Adrenal gland (tissue), 12 donors: ENCODE results near the gene ESYT1. TPM values are rescaled to one million over a fixed set of nuclear protein-coding genes. Genes with fewer than 3 reads are reported as not detected.

Experiments
- DNase-seq, 7 donors: peaks; one replicate each; pipeline ENCODE4 v3.0.0-alpha.2; 2019 to 2020
- H3K27ac ChIP-seq, 5 donors: fragments of 200-600 bp; sonication (generic) in 4 of 5; 1 replicate in 3 of 5; 2 replicates in 2 of 5; pipeline versions ENCODE4 v1.5.1 to v1.8.0; 2016 to 2020; ENCODE audit warnings: mild to moderate bottlenecking in 1 of 5
- H3K27me3 ChIP-seq: fragments of 200-600 bp; 2 replicates; pipeline ENCODE4 v1.8.0; 2021
- H3K36me3 ChIP-seq, 2 donors: fragments of 200-600 bp; replicated peaks in 1 of 2; 1 replicate in 1 of 2; 2 replicates in 1 of 2; pipeline versions ENCODE4 v1.5.1 to v1.8.0; 2018 to 2022
- H3K4me1 ChIP-seq, 2 donors: fragments of 200-600 bp; replicated peaks in 1 of 2; 1 replicate in 1 of 2; 2 replicates in 1 of 2; pipeline versions ENCODE4 v1.5.1 to v1.8.0; 2018 to 2021
- H3K4me3 ChIP-seq, 4 donors: fragments of 200-600 bp; sonication (generic) in 3 of 4; one replicate each; pipeline ENCODE4 v1.5.1; 2016 to 2018
- H3K9me3 ChIP-seq, 3 donors: fragments of 200-600 bp; sonication (generic) in 1 of 3; replicated peaks in 1 of 3; 1 replicate in 2 of 3; 2 replicates in 1 of 3; pipeline versions ENCODE4 v1.5.1 to v1.8.0; 2016 to 2021
- POLR2A ChIP-seq, 2 donors: fragments of 450-650 bp; IDR thresholded peaks; one replicate each; pipeline ENCODE4 v1.6.1; 2017; ENCODE audit warnings: antibody characterized with exemption in 2 of 2, mild to moderate bottlenecking in 2 of 2, moderate library complexity in 1 of 2
- WGBS, 4 donors: extraction: QIAGEN DNeasy Blood & Tissue Kit in 2 of 4; methylation state at CpG; one replicate each; pipeline versions ENCODE4 v1.1.5 to v1.1.7; 2013 to 2017; 5-methylcytosine and 5-hydroxymethylcytosine counted together
- intact Hi-C, 2 donors: fragments of 100-400 bp; cut with DNase I; formaldehyde crosslinking; loops; one replicate each; pipeline versions ENCODE4 v1.14.1 to v1.15.0; 2022 to 2023
- polyA plus RNA-seq, 3 donors: library from polyadenylated mRNA; stranded (reverse); fragments of 200-250 nt in 2 of 3; fragments of 350-450 nt in 1 of 3; fragmentation: Illumina TruSeq in 1 of 3; extraction: RNeasy Lipid Tissue Mini Kit (QIAGEN cat#74804) in 1 of 3; gene quantifications; one replicate each; pipeline ENCODE4 v1.2.3, GENCODE V29; 2013 to 2014
- total RNA-seq, 9 donors: library from RNA; depleted of rRNA in 4 of 9; stranded (reverse); fragments of >200 nt in 4 of 9; fragments of 120-200 nt in 1 of 9; fragmentation: NEBNext Ultra II Directional in 1 of 9; extraction: Animal tissue kit (Norgen Biotek cat#: 25700) in 1 of 9; gene quantifications; one replicate each; pipeline versions ENCODE4 v1.1.0 to v1.2.4, GENCODE V29; 2013 to 2023
- TF ChIP-seq, protein P1 (sequence below), 6 experiments: fragments of 450-650 bp in 4 of 6; fragments of 200-600 bp in 2 of 6; sonication (generic) in 1 of 6; IDR thresholded peaks; 1 replicate in 5 of 6; 2 replicates in 1 of 6; pipeline versions ENCODE4 v1.5.1 to v1.8.0; 2016 to 2021; ENCODE audit warnings: antibody characterized with exemption in 6 of 6, mild to moderate bottlenecking in 2 of 6, moderate library complexity in 1 of 6
- donor health status: healthy with polysubstance abuse.
- donor health status: Bipolar disorder and iron deficiency.
- donor health status: DM: yes; HTN: yes; CAD: no.
- donor health status: DM: no; HTN: no; CAD: no.
- donor health status: DM: no; HTN: no; CAD: no.
- donor health status: DM: yes; HTN: yes; CAD: no.

Gene ESYT1
- total and polyA plus RNA-seq, 12 donors: 26.3 to 156 (median 117) TPM

DNA sequence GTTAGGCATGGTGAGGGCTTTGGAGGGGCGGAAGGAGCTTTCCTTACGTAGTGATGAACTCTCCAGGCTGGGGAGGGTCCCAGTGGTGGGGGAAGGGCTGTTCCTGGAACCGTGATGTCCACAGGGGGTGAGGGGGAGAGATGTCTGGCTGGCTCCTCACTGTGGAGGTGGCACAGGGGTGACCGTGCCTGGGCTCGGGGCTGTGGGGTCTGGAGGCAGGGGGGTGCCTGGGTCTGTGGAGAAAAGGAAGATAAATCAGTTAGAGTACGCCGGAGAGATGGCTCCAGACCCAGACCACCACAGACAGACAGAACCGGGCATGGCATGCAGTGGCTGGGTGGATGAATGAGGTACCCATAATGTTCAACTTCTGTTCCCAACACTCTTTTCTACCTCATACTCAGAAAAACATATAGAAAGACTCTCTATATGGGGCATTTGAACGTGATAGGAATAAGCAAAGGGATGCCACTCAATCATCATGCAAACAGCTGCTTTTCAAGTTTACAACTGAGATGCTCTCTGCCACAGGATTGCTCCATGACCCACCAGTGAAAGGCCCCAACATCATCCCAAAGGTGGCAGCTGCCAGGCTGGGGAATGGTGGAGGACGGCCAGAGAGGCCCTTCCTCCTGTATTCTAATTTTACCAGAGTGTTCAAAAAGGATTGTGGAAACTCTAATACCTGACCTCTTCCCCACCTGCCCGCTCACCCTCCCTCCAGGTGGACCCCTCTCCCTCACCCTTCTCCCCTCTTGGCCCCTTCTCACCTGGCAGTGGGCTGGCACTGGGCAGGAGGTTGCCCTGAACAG lies 35.7 kb downstream of the ESYT1 start:
- no peak overlapping the region for H3K27ac ChIP-seq
- no peak overlapping the region for H3K4me3 ChIP-seq
- H3K36me3 ChIP-seq: peaks cover 0 to 91% of the 10 kb centered on the region in 2 donors

DNA sequence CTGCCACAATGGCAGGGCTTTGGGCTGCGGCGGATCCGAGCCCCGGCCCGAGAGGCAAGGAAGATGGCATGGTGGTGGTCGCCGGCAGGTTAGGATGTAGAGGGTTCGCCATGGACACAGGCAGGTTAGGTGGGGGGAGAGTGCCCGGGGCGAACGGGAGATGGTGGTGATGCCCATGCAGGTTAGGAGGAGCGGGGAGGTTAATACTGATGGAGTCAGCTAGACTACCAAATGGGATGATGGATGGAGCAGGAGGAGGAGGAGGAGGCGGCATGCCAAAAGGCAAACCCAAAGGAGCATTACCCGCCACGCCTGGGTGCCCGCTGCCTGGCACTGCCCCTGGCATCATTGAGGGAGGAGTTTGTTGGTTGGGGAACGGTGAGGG lies 36.3 kb downstream of the ESYT1 start:
- 92 to 93% (median 93%) methylated on average over 17 of the region's 17 CpGs for WGBS, 4 donors
- peaks cover 21 to 23% of the 10 kb centered on the region in 2 donors for H3K4me1 ChIP-seq
- intact Hi-C loops: loop anchor here in 1 of 2 donors (5.0 kb wide), 1 partner anchor 37 kb away; the partner anchor contains the start of gene ESYT1
- TF ChIP-seq, protein P1, sequence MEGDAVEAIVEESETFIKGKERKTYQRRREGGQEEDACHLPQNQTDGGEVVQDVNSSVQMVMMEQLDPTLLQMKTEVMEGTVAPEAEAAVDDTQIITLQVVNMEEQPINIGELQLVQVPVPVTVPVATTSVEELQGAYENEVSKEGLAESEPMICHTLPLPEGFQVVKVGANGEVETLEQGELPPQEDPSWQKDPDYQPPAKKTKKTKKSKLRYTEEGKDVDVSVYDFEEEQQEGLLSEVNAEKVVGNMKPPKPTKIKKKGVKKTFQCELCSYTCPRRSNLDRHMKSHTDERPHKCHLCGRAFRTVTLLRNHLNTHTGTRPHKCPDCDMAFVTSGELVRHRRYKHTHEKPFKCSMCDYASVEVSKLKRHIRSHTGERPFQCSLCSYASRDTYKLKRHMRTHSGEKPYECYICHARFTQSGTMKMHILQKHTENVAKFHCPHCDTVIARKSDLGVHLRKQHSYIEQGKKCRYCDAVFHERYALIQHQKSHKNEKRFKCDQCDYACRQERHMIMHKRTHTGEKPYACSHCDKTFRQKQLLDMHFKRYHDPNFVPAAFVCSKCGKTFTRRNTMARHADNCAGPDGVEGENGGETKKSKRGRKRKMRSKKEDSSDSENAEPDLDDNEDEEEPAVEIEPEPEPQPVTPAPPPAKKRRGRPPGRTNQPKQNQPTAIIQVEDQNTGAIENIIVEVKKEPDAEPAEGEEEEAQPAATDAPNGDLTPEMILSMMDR (IDR thresholded peaks at IDR 0.05): no peak
- TF ChIP-seq POLR2A (IDR thresholded peaks at IDR 0.05): no peak
- H3K27me3 ChIP-seq: no peaks in the 10 kb centered on the region
- no peak overlapping the region for H3K4me3 ChIP-seq
- no peaks in the 10 kb centered on the region for H3K9me3 ChIP-seq
- peaks cover 0 to 97% of the 10 kb centered on the region in 2 donors for H3K36me3 ChIP-seq
- no peak overlapping the region for H3K27ac ChIP-seq
- DNase-seq: no peak

More for the DNA sequence above, 35.7 kb downstream of the ESYT1 start:
- intact Hi-C loops: loop anchor here in 1 of 2 donors (5.0 kb wide), 1 partner anchor 36 kb away; the partner anchor contains the start of gene ESYT1
- no peaks in the 10 kb centered on the region for H3K27me3 ChIP-seq
- peaks cover 22 to 25% of the 10 kb centered on the region in 2 donors for H3K4me1 ChIP-seq
- 67 to 88% (median 73%) methylated on average over 6 to 11 of the region's 11 CpGs for WGBS, 4 donors
- TF ChIP-seq, protein P1 (IDR thresholded peaks at IDR 0.05): no peak
- TF ChIP-seq POLR2A (IDR thresholded peaks at IDR 0.05): no peak
- no peaks in the 10 kb centered on the region for H3K9me3 ChIP-seq
- no peak for DNase-seq

DNA sequence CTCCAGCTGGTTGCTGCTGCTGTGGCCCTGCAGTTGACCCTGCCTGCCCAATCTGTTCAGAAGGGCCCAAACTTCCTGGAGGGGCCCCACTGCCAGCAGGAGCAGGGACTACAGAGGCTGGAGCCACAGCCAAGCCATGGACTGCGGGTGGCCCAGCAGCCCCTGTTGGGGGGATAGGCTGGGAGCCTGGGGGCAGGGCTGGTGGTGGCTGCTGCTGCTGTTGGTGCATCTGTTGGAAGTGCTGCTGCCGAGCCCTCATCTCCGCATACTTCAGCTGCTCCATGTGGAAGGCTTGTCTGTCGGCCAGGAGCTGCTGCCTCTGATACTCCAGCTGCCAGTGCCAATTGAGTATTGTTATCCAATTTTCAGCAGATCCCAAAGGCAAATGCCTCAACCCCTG lies 37.3 kb downstream of the ESYT1 start:
- H3K36me3 ChIP-seq: peaks cover 0 to 97% of the 10 kb centered on the region in 2 donors
- intact Hi-C loops: loop anchor here in 1 of 2 donors (5.0 kb wide), 1 partner anchor 143 kb away; the partner anchor contains the start of gene IKZF4
- H3K27ac ChIP-seq: no peak overlapping the region
- H3K9me3 ChIP-seq: no peaks in the 10 kb centered on the region
- WGBS, 4 donors: 71 to 93% (median 72%) methylated on average over 2 to 4 of the region's 4 CpGs; no CpG with 5 or more reads in 1 of the 4 donors
- H3K4me1 ChIP-seq: peaks cover 11 to 13% of the 10 kb centered on the region in 2 donors
- no peak overlapping the region for H3K4me3 ChIP-seq
- TF ChIP-seq POLR2A (IDR thresholded peaks at IDR 0.05): no peak
- TF ChIP-seq, protein P1 (IDR thresholded peaks at IDR 0.05): no peak
- DNase-seq: no peak
- no peaks in the 10 kb centered on the region for H3K27me3 ChIP-seq

DNA sequence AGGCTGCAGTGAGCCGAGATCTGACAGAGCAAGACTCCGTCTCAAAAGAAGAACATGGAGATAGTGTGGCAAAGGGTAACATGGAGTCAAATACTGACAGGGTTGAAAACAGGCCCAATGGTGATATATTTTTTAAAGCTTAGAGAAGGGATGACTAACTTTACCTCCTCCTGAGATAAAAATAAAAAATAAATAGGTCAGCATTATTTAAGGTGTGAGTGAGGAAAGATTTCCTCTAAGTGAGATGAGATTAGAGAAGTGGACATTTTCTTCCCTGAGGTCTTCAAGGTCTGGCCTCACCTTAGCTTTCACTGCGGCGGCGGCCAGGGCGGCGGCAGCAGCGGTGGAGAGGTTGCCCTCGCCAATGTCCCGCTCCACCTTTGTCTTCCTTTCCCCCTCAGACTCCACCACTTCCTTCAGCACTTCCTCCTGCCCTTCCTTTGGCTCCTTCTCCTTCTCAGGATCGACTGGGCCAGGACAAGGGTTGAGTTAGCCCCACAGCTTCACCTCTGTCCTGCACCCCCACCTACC lies 41.2 kb downstream of the ESYT1 start:
- Histone ChIP-seq H3K27me3 (no peaks in the 10 kb centered on the region), H3K9me3 (no peaks in the 10 kb centered on the region), H3K4me3 (no peak overlapping the region), H3K4me1 (no peaks in the 10 kb centered on the region), H3K27ac (no peak overlapping the region), H3K36me3 (peaks cover 0 to 97% of the 10 kb centered on the region in 2 donors)
- intact Hi-C loops: loop anchor here in 1 of 2 donors (5.0 kb wide), 1 partner anchor 147 kb away; the partner anchor contains the start of gene IKZF4
- DNase-seq: no peak
- TF ChIP-seq, protein P1 (IDR thresholded peaks at IDR 0.05): no peak
- TF ChIP-seq POLR2A (IDR thresholded peaks at IDR 0.05): no peak
- 78 to 87% (median 85%) methylated on average over 11 of the region's 11 CpGs for WGBS, 4 donors
